Neural cell (in vitro differentiated cells): ENCODE data around the gene MYRF. TPM values are rescaled to one million over a fixed set of nuclear protein-coding genes. Genes with fewer than 3 reads are reported as not detected.

Experiments
- H2AFZ ChIP-seq: fragments of 200-600, 300-800 bp; sonication (generic), shearing (Covaris generic); 2 replicates; pipeline ENCODE4 v1.6.0; 2014; ENCODE audit warnings: low read depth, mild to moderate bottlenecking, antibody characterized with exemption, low read length, moderate library complexity
- H3F3A ChIP-seq: fragments of 200-600 bp; shearing (Covaris generic); 2 replicates; pipeline ENCODE4 v1.6.1; 2016; ENCODE audit warnings: mild to moderate bottlenecking, moderate library complexity, mixed read lengths, antibody characterized with exemption, low read length; ENCODE audit not compliant: insufficient read depth, poor library complexity, severe bottlenecking
- H3K27ac ChIP-seq: fragments of 200-600, 300-800 bp; sonication (generic), shearing (Covaris generic); 2 replicates; pipeline ENCODE4 v1.5.1; 2014; ENCODE audit warnings: mild to moderate bottlenecking, low read length, moderate library complexity
- H3K27me3 ChIP-seq: fragments of 300-800, 200-600 bp; sonication (generic), shearing (Covaris generic); 2 replicates; pipeline ENCODE4 v1.6.0; 2014; ENCODE audit warnings: mild to moderate bottlenecking, low read depth, low read length, moderate library complexity; ENCODE audit not compliant: insufficient read depth
- H3K36me3 ChIP-seq: fragments of 300-800, 200-600 bp; sonication (generic), shearing (Covaris generic); 2 replicates; pipeline ENCODE4 v1.5.1; 2014; ENCODE audit warnings: mild to moderate bottlenecking, antibody characterized with exemption, low read length, moderate library complexity; ENCODE audit not compliant: insufficient read depth
- H3K4me2 ChIP-seq: fragments of 300-800, 200-600 bp; sonication (generic), shearing (Covaris generic); 2 replicates; pipeline ENCODE4 v1.6.0; 2014; ENCODE audit warnings: mild to moderate bottlenecking, low read length
- H3K4me3 ChIP-seq: fragments of 300-800, 200-600 bp; sonication (generic), shearing (Covaris generic); 2 replicates; pipeline ENCODE4 v1.5.1; 2014; ENCODE audit warnings: mild to moderate bottlenecking, low read length, moderate library complexity
- H3K79me2 ChIP-seq: fragments of 200-600 bp; shearing (Covaris generic); replicated peaks from 2 replicates; pipeline ENCODE4 v1.6.0; 2014; ENCODE audit warnings: mild to moderate bottlenecking, low read length, moderate library complexity; ENCODE audit not compliant: insufficient read depth
- H3K9ac ChIP-seq: fragments of 300-800, 200-600 bp; sonication (generic), shearing (Covaris generic); 2 replicates; pipeline ENCODE4 v1.6.1; 2016; ENCODE audit warnings: mild to moderate bottlenecking, low read length, mixed read lengths
- H3K9me2 ChIP-seq: fragments of 200-600 bp; shearing (Covaris generic); 2 replicates; pipeline ENCODE4 v1.6.1; 2016; ENCODE audit warnings: mild to moderate bottlenecking, low read length, mixed read lengths; ENCODE audit not compliant: insufficient read depth
- H3K9me3 ChIP-seq: fragments of 200-600, 300-800 bp; sonication (generic), shearing (Covaris generic); 2 replicates; pipeline ENCODE4 v1.6.1; 2016; ENCODE audit warnings: mild to moderate bottlenecking, mixed run types, low read length, moderate library complexity, mixed read lengths
- H4K20me1 ChIP-seq: fragments of 200-600 bp; shearing (Covaris generic); 2 replicates; pipeline ENCODE4 v1.6.1; 2016; ENCODE audit warnings: mild to moderate bottlenecking, mixed run types; ENCODE audit not compliant: insufficient read depth
- CTCF ChIP-seq: fragments of 450-650 bp; IDR thresholded peaks from 2 replicates; pipeline ENCODE4 v1.5.1; 2014; ENCODE audit warnings: antibody characterized with exemption, mild to moderate bottlenecking, moderate library complexity; ENCODE audit not compliant: poor library complexity, severe bottlenecking
- EP300 ChIP-seq: fragments of 450-650 bp; conservative IDR thresholded peaks from 2 replicates; pipeline ENCODE4 v1.6.1; 2014; ENCODE audit warnings: antibody characterized with exemption, mild to moderate bottlenecking, moderate library complexity; ENCODE audit not compliant: poor library complexity, severe bottlenecking
- EZH2 ChIP-seq: fragments of 200-600, 300-800 bp; shearing (Covaris generic), sonication (generic); IDR thresholded peaks from 2 replicates; pipeline ENCODE4 v1.6.1; 2014; ENCODE audit warnings: antibody characterized with exemption, low read length, borderline replicate concordance, mild to moderate bottlenecking; ENCODE audit not compliant: insufficient read depth, poor library complexity, severe bottlenecking
- MXI1 ChIP-seq: fragments of 450-650 bp; conservative IDR thresholded peaks from 2 replicates; pipeline ENCODE4 v1.6.1; 2014; ENCODE audit warnings: antibody characterized with exemption, mild to moderate bottlenecking; ENCODE audit not compliant: poor library complexity, severe bottlenecking
- POLR2AphosphoS5 ChIP-seq: IDR thresholded peaks from 2 replicates; pipeline ENCODE4 v1.6.1; 2012
- RAD21 ChIP-seq: fragments of 450-650 bp; conservative IDR thresholded peaks from 2 replicates; pipeline ENCODE4 v1.6.1; 2014; ENCODE audit warnings: antibody characterized with exemption, mild to moderate bottlenecking, moderate library complexity
- REST ChIP-seq: IDR thresholded peaks from 2 replicates; pipeline ENCODE4 v1.6.1; 2012; ENCODE audit warnings: borderline replicate concordance
- SMC3 ChIP-seq: fragments of 450-650 bp; conservative IDR thresholded peaks from 2 replicates; pipeline ENCODE4 v1.6.1; 2014; ENCODE audit warnings: antibody characterized with exemption, mild to moderate bottlenecking, moderate library complexity; ENCODE audit not compliant: poor library complexity
- TAF1 ChIP-seq: IDR thresholded peaks from 2 replicates; pipeline ENCODE4 v1.6.1; 2012; ENCODE audit warnings: low read depth
- polyA plus RNA-seq: library from polyadenylated mRNA; depleted of rRNA; stranded (reverse); fragments of >200 nt; gene quantifications from 2 replicates; pipeline ENCODE4 v1.2.3, GENCODE V29; 2014

The MYRF gene
- polyA plus RNA-seq, 1 donor from 2014 or later, result 0.16 TPM

- H3K9me2 ChIP-seq, result no peaks in the 10 kb centered on the region
- H3K4me2 ChIP-seq, result no peak overlapping the region
- TF ChIP-seq SMC3 (no peak), EZH2 (no peak), CTCF (no peak), TAF1 (no peak), REST (no peak), POLR2AphosphoS5 (no peak), RAD21 (no peak), EP300 (no peak), MXI1 (no peak)
- no peaks in the 10 kb centered on the region for H3K36me3 ChIP-seq
- no peaks in the 10 kb centered on the region for H3K27me3 ChIP-seq
- H3K4me3 ChIP-seq, result no peak overlapping the region
- no peaks in the 10 kb centered on the region for H3K79me2 ChIP-seq
- H3K9ac ChIP-seq, result no peak overlapping the region
- no peak overlapping the region for H3K27ac ChIP-seq
- no peak overlapping the region for H2AFZ ChIP-seq
- no peaks in the 10 kb centered on the region for H3K9me3 ChIP-seq
- no peaks in the 10 kb centered on the region for H3F3A ChIP-seq
- no peaks in the 10 kb centered on the region for H4K20me1 ChIP-seq
Measured at GRCh38 chr11:61725781-61726231, 26.6 kb upstream of the MYRF start.

- no peaks in the 10 kb centered on the region for H3K27me3 ChIP-seq
- no peaks in the 10 kb centered on the region for H3K79me2 ChIP-seq
- H3K4me3 ChIP-seq, result no peak overlapping the region
- no peaks in the 10 kb centered on the region for H3K9me3 ChIP-seq
- no peaks in the 10 kb centered on the region for H3K36me3 ChIP-seq
- H3K9ac ChIP-seq, result no peak overlapping the region
- H3F3A ChIP-seq, result no peaks in the 10 kb centered on the region
- no peak overlapping the region for H3K27ac ChIP-seq
- H4K20me1 ChIP-seq, result no peaks in the 10 kb centered on the region
- H3K4me2 ChIP-seq, result no peak overlapping the region
- H2AFZ ChIP-seq, result no peak overlapping the region
- no peaks in the 10 kb centered on the region for H3K9me2 ChIP-seq
- TF ChIP-seq EP300, result no peak
Measured at GRCh38 chr11:61726775-61727174, 25.7 kb upstream of the MYRF start.

GRCh38 chr11:61727401-61727811 lies 25.0 kb upstream of the MYRF start:
- Histone ChIP-seq H4K20me1 (no peaks in the 10 kb centered on the region), H3K4me2 (no peak overlapping the region), H3F3A (no peaks in the 10 kb centered on the region), H3K27ac (no peak overlapping the region), H3K79me2 (no peaks in the 10 kb centered on the region), H2AFZ (no peak overlapping the region), H3K9me3 (no peaks in the 10 kb centered on the region), H3K27me3 (no peaks in the 10 kb centered on the region), H3K9ac (no peak overlapping the region), H3K9me2 (no peaks in the 10 kb centered on the region), H3K4me3 (no peak overlapping the region), H3K36me3 (no peaks in the 10 kb centered on the region)
- TF ChIP-seq EP300 (no peak), EZH2 (no peak), SMC3 (no peak), REST (no peak), TAF1 (no peak), CTCF (no peak), MXI1 (no peak), RAD21 (no peak), POLR2AphosphoS5 (no peak)
